Measurements from ENCODE around the gene FIGNL2.

GRCh38 chr12:51872689-51872981 is 24.1 kb upstream of the FIGNL2 start:
- TF ChIP-seq CTCF (IDR thresholded peaks at IDR 0.05) (no peak), POLR2A (IDR thresholded peaks at IDR 0.05) (no peak), EP300 (IDR thresholded peaks at IDR 0.05) (no peak)

Data from tibial nerve (tissue), 4 donors.